GM12878 (cell line): ENCODE results near the gene NMRK1. TPM values are rescaled to one million over a fixed set of nuclear protein-coding genes. Genes with fewer than 3 reads are reported as not detected.

Source experiments
- CBFB ChIP-seq: IDR thresholded peaks from 2 replicates; pipeline ENCODE4 v1.6.1; 2016; ENCODE audit warnings: antibody characterized with exemption, low read depth
- CBX3 ChIP-seq: fragments of 200-600 bp; sonication (generic); IDR thresholded peaks from 2 replicates; pipeline ENCODE4 v1.6.1; 2016; ENCODE audit warnings: low read depth, borderline replicate concordance
- CEBPB ChIP-seq, 2 experiments: fragments of 150-350 bp in 1 of 2; IDR thresholded peaks; 2 replicates each; pipeline ENCODE4 v1.6.1; 2012 to 2014; ENCODE audit warnings: low read depth in 2 of 2, low read length in 2 of 2, borderline replicate concordance in 1 of 2, inconsistent platforms in 1 of 2
- CHD2 ChIP-seq: IDR thresholded peaks from 2 replicates; pipeline ENCODE4 v1.6.1; 2011; ENCODE audit warnings: low read depth, low read length, improper control_type of control experiment, borderline replicate concordance
- ETV6 ChIP-seq, 2 experiments: fragments of 450-650 bp in 1 of 2; IDR thresholded peaks in 1 of 2; conservative IDR thresholded peaks in 1 of 2; 2 replicates each; pipeline ENCODE4 v1.6.1; 2014; ENCODE audit warnings: antibody characterized with exemption in 1 of 2, borderline replicate concordance in 1 of 2, low read depth in 1 of 2, mild to moderate bottlenecking in 1 of 2, moderate library complexity in 1 of 2
- FOXK2 ChIP-seq: fragments of 450-650 bp; IDR thresholded peaks from 2 replicates; pipeline ENCODE4 v1.6.1; 2017; ENCODE audit warnings: mild to moderate bottlenecking, moderate library complexity
- FOXM1 ChIP-seq: IDR thresholded peaks from 2 replicates; pipeline ENCODE4 v1.6.1; 2012; ENCODE audit warnings: low read depth, mild to moderate bottlenecking, inconsistent platforms, low read length, moderate library complexity
- IKZF2 ChIP-seq, 2 experiments: fragments of 450-650 bp; IDR thresholded peaks; 2 replicates each; pipeline ENCODE4 v1.6.1; 2017; ENCODE audit warnings: mild to moderate bottlenecking in 2 of 2, moderate library complexity in 2 of 2
- MAX ChIP-seq: IDR thresholded peaks from 2 replicates; pipeline ENCODE4 v1.6.1; 2012; ENCODE audit warnings: low read depth, low read length, improper control_type of control experiment
- MEF2A ChIP-seq: IDR thresholded peaks from 2 replicates; pipeline ENCODE4 v1.6.1; 2011; ENCODE audit warnings: low read depth, mild to moderate bottlenecking, low read length, moderate library complexity; ENCODE audit not compliant: insufficient read depth
- NR2C2 ChIP-seq: IDR thresholded peaks from 2 replicates; pipeline ENCODE4 v1.6.1; 2011; ENCODE audit warnings: borderline replicate concordance, low read depth; ENCODE audit not compliant: control insufficient read depth, insufficient read length
- POLR2AphosphoS2 ChIP-seq: IDR thresholded peaks from 2 replicates; pipeline ENCODE4 v1.6.1; 2011; ENCODE audit warnings: low read depth, mild to moderate bottlenecking, low read length, improper control_type of control experiment, moderate library complexity
- POU2F2 ChIP-seq: IDR thresholded peaks from 3 replicates; pipeline ENCODE4 v1.6.1; 2011; ENCODE audit warnings: low read depth, mild to moderate bottlenecking, low read length, borderline replicate concordance
- RB1 ChIP-seq: fragments of 450-650 bp; formaldehyde crosslinking; IDR thresholded peaks from 2 replicates; pipeline ENCODE4 v1.6.1; 2017; ENCODE audit warnings: mild to moderate bottlenecking, borderline replicate concordance
- REST ChIP-seq: IDR thresholded peaks from 2 replicates; pipeline ENCODE4 v1.6.1; 2012; ENCODE audit warnings: mild to moderate bottlenecking, low read depth, low read length
- RFX5 ChIP-seq: IDR thresholded peaks from 2 replicates; pipeline ENCODE4 v1.6.1; 2011; ENCODE audit warnings: low read depth, low read length, improper control_type of control experiment
- SREBF1 ChIP-seq: IDR thresholded peaks from 2 replicates; pipeline ENCODE4 v1.6.1; 2012; ENCODE audit warnings: mild to moderate bottlenecking, low read length
- YY1 ChIP-seq: IDR thresholded peaks from 2 replicates; pipeline ENCODE4 v1.6.1; 2011; ENCODE audit warnings: low read depth, mild to moderate bottlenecking, low read length
- ZBTB11 ChIP-seq: fragments of 450-650 bp; formaldehyde crosslinking; IDR thresholded peaks from 2 replicates; pipeline ENCODE4 v1.5.0; 2022; ENCODE audit warnings: mild to moderate bottlenecking, missing genetic modification characterization
- polyA plus RNA-seq, 11 experiments: library from polyadenylated mRNA; depleted of rRNA in 4 of 11; unstranded in 6 of 11; stranded (reverse) in 5 of 11; fragments of >200 nt; fragmentation: Nextera tagmentation in 4 of 11; fragmentation: Illumina TruSeq in 1 of 11; extraction: Ambion mirVana in 4 of 11; extraction: Trizol in 1 of 11; gene quantifications; 1 replicate in 1 of 11; 2 replicates in 10 of 11; pipeline versions ENCODE4 v1.2.1 to v1.2.3, GENCODE V29; 2011 to 2016; ENCODE audit warnings: inconsistent platforms in 2 of 11, missing spikeins in 2 of 11, low read depth in 1 of 11
- total RNA-seq, 4 experiments: library from RNA; depleted of rRNA in 3 of 4; stranded (reverse); fragments of >200 nt in 3 of 4; fragmentation: Illumina TruSeq in 1 of 4; extraction: Trizol in 1 of 4; gene quantifications; 2 replicates each; pipeline versions ENCODE4 v1.2.1 to v1.2.3, GENCODE V29; 2013 to 2021
- TF ChIP-seq, protein P1 (sequence below): fragments of 450-650 bp; conservative IDR thresholded peaks from 2 replicates; pipeline ENCODE4 v1.6.1; 2017; ENCODE audit warnings: mild to moderate bottlenecking, moderate library complexity

The NMRK1 gene
- total and polyA plus RNA-seq, 10 of the 15 experiments (the other 5 are each of a cell fraction or from before 2014, with no cell fraction given) = 8.4 to 17.2 (median 12.1) TPM

DNA sequence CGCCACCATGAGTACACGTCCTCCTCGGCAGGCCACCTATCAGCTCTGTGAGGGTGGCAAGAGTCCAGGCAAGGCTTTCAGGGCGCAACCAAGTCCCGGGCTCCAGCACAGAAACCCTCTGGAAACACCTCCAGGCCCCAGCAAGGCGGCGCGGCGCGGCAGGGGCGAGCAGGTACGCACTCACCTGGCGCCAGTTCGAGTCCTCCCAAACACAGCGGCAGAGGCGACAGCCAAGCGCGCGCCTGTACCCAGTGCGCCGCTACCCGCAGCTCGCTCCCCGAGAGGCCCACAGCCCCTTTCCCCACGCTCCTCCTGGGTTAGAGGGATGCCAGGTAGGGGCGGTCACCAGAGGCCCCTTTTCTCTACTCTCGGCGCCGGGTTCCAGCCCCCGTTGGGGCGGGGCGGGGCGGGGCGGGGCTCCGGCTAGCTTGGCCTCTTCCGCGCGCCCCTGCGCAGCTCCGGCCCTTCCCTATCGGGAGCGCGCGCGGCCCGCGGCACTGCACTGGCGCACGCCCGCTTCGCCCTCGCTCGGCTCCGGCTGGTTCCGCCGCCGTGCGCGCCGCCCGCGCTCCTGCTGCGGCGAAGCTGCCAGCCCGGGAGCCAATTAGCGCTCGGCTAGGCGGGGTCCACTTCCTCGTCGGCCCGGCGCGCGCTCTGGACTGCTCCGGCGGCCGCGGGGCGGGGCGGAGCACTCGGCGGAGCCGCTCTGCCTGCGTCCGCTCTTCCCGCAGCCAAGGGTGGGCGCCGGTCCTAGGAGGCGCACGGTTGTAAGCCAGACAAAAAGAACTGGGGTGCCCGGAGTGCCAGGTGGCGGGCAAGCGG lies at the start of gene NMRK1, which contains the start of gene OSTF1 (continued):
- TF ChIP-seq REST (no peak), POLR2AphosphoS2 (no peak; the same call in 1 of the 2 replicates), CEBPB (IDR thresholded peaks at IDR 0.05; ENCODE audit: borderline replicate concordance in 1 of 2, low read depth in 2 of 2, low read length in 2 of 2) (no peak), POU2F2 (peak; percentile 41; the same call in 1 of the 3 replicates), RB1 (peak; percentile 24; the same call in 1 of the 2 replicates), FOXK2 (no peak), ZBTB11 (CRISPR knock-in tag) (no peak), MEF2A (no peak), SREBF1 (no peak), FOXM1 (no peak), ETV6 (conservative IDR thresholded peaks at IDR 0.05 in 1 of 2, IDR thresholded peaks at IDR 0.05 in 1 of 2; ENCODE audit: borderline replicate concordance in 1 of 2, low read depth in 1 of 2) (no peak), CBFB (no peak), IKZF2 (IDR thresholded peaks at IDR 0.05) (no peak), MAX (no peak), RFX5 (no peak), YY1 (no peak), CBX3 (no peak), CHD2 (no peak), NR2C2 (no peak)
- TF ChIP-seq, protein P1, sequence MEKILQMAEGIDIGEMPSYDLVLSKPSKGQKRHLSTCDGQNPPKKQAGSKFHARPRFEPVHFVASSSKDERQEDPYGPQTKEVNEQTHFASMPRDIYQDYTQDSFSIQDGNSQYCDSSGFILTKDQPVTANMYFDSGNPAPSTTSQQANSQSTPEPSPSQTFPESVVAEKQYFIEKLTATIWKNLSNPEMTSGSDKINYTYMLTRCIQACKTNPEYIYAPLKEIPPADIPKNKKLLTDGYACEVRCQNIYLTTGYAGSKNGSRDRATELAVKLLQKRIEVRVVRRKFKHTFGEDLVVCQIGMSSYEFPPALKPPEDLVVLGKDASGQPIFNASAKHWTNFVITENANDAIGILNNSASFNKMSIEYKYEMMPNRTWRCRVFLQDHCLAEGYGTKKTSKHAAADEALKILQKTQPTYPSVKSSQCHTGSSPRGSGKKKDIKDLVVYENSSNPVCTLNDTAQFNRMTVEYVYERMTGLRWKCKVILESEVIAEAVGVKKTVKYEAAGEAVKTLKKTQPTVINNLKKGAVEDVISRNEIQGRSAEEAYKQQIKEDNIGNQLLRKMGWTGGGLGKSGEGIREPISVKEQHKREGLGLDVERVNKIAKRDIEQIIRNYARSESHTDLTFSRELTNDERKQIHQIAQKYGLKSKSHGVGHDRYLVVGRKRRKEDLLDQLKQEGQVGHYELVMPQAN = 0 out of 2 replicates have a peak, but pooled peaks have one; percentile 10
